Measurements from ENCODE around the gene PAX7. TPM values are rescaled to one million over a fixed set of nuclear protein-coding genes. Genes with fewer than 3 reads are reported as not detected.

PAX7 gene
- total RNA-seq, 1 experiment from 2014 or later = 2.3 TPM

DNA sequence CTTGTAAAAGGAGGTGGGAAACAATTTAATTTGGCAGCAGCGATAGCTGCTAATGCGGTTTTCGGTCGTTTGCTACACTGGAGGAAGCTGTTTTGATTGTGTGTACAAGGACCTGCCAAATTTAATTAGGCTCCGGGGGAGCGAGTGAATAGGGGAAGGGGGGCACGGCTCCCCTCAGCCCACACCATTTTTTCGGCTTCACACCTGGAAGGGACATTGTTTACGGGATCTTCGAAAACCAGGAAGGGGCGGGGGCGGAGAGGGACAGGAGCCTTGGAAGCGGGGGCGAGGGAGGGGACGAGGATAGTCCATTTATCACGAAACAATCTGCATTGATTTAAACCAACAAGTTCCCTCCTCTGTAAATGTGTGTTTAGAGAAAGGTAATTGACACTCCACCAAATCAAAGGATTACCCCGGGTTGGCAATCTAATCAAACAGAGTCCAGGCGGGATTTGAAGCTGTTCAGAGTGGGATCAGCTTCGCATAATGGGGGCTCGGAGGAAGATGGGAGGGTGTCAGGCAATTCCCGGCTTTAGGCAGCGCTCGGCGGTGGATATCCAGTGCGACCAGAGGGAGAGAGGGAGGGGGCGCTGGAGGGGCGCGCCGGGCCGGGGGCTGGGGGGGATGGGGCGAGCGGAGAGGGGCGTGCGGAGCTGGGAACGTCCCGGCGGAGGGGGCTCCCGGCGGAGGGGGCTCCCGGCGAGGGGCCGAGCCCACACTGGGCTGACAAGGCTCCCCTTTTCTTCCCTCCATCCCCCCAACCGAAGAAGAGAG is 9.8 kb downstream of the PAX7 start:
- DNase-seq (ENCODE audit: low spot score) = no peak

- DNase-seq (ENCODE audit: low spot score) = no peak
Measured at GRCh38 chr1:18641005-18641941, 10.6 kb downstream of the PAX7 start.

GRCh38 chr1:18642278-18643095 is 11.8 kb downstream of the PAX7 start:
- DNase-seq (ENCODE audit: low spot score) = no peak

GRCh38 chr1:18643154-18644012 is 12.7 kb downstream of the PAX7 start:
- DNase-seq (ENCODE audit: low spot score) = no peak

DNA sequence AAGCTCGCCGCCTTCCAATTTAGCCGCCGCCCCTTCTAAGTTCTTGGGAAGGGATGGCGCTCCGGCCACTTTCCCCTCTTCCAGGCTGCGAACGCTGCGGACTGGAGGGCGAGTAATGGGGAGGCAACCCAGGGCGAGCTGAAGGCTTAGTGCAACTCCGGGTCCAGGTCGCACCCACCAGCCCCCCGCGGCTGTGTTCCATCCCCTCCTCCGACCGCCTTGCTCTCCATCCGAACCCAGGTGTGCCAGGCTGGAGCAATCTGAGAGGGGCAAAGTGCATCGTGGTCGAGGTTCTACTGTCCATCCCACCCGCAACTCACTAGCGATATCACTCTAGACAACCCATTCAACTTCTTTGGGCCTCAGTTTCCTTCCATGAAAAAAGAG is 13.4 kb downstream of the PAX7 start:
- DNase-seq (ENCODE audit: low spot score) = no peak

DNA sequence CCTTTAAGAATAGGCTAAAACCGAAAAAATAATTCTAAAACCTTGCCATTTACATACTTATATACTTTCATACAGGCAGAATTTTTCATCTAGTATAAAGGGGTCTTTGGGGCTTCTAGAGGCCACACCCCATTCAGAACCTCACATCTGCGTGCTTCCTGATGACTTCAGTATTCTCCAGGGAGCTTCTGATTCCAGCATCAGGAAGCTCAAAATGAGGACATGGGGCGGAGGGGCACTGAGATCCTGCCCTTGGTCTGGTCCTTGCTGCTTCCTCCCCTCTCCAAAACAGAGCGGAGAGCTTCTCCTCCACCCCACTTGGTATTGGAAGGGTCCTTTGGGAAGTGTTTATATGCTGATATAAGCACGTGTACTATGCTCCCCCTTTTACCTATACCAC is 13.8 kb downstream of the PAX7 start:
- no peak for DNase-seq (ENCODE audit: low spot score)

DNA sequence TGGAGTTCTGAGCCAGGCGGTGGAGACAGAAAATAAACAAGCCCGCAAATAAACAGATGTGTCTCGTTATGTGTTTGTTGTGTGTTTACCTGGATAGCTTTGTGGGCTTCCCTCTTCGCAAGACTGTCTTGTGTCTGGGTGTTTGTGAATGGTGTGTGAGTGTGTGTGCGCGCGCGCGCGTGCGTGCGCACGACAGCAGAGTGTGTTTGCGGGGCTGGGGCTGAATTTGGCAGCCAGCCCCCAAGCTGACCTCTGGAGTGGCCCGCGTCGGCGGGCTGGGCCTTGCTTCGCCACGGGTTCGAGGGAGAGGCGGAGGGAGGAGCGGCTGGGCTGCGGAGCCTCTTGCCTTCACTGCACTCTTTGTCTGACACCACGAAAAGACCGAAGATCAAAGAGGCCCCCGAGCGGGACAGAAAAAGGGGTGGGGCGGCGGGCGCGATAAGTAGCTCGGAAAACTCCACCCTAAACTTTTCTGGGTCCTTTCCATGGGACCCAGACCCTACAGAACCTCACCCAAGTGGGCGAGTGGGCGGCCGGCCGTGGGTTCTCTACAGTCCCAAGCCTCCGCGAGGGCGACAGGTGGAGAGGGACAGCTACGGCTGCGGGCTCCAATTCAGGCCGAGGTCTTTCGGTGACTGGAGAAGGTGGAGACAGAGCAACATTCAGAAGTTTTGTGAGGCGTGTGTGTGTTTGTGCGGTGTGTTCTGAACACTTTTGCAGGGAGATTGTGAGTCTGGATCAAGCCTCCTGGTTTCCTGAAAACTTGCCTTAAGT is 14.5 kb downstream of the PAX7 start:
- DNase-seq (ENCODE audit: low spot score) = no peak

- no peak for DNase-seq (ENCODE audit: low spot score)
Measured at GRCh38 chr1:18645747-18646090, 15.1 kb downstream of the PAX7 start.

DNA sequence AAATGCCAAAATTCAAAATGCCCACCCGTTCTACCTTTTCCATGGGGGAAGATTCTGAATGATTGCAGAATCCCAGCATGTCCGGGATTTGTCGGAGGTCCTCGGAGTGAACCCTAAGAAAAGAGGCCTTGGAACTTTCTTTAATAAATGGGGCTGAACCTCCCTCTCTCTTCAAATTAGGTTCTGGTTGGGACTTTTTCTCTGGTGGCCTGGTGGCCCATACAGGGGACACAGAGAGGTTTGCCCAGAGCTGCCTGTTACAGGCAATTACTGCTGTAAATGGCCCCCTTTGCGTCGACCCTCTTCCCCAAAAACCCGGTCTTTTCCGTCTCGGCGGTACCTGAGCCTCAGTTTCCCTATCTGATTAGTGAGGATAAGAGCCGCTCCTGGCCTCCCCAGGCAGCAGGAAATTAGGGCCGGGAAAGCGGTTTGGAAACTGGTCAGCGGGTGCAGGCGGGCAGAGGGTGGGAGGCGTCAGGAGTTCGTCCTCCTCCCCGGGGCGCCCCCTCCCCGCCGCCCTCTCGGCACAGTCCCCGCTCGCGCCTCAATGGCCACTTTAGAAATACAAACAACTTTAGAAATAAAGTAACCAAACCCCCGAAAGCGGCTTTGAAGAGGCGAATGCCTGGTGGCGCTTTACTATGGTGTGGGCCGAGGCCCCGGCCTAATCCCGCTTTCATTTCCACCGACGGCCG is 15.6 kb downstream of the PAX7 start:
- no peak for DNase-seq (ENCODE audit: low spot score)

GRCh38 chr1:18646786-18647410 is 16.3 kb downstream of the PAX7 start:
- DNase-seq (ENCODE audit: low spot score) = no peak

- no peak for DNase-seq (ENCODE audit: low spot score)
Measured at GRCh38 chr1:18647681-18648214, 17.1 kb downstream of the PAX7 start.

- DNase-seq (ENCODE audit: low spot score) = peak; percentile 69
Measured at GRCh38 chr1:18649693-18650370, 19.2 kb downstream of the PAX7 start.

DNA sequence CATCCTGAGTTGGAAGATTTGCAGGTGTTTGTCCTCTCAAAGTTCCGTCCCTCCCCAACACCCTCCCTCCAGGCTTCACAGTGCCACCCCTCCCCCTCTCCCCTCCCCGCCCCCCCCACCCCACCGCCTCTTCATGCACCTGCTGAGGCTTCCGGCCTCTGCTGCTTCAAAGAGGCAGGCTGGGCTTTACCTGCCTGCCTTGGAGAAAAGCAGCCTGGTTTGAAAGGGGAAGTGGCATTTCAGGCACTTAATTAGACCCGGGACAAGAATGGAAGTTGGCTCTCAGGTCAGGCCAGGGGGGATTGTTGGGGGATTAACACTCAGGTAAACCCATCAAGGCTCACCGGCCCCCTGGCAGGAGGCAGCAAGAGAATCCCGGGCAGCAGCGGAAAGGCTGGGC is 21.1 kb downstream of the PAX7 start:
- no peak for DNase-seq (ENCODE audit: low spot score)

- no peak for DNase-seq (ENCODE audit: low spot score)
Measured at GRCh38 chr1:18652791-18653190, 22.1 kb downstream of the PAX7 start.

- DNase-seq (ENCODE audit: low spot score) = no peak
Measured at GRCh38 chr1:18653367-18653766, 22.7 kb downstream of the PAX7 start.

GRCh38 chr1:18653916-18654315 is 23.3 kb downstream of the PAX7 start:
- no peak for DNase-seq (ENCODE audit: low spot score)

- DNase-seq (ENCODE audit: low spot score) = no peak
Measured at GRCh38 chr1:18654599-18654998, 24.0 kb downstream of the PAX7 start.

DNA sequence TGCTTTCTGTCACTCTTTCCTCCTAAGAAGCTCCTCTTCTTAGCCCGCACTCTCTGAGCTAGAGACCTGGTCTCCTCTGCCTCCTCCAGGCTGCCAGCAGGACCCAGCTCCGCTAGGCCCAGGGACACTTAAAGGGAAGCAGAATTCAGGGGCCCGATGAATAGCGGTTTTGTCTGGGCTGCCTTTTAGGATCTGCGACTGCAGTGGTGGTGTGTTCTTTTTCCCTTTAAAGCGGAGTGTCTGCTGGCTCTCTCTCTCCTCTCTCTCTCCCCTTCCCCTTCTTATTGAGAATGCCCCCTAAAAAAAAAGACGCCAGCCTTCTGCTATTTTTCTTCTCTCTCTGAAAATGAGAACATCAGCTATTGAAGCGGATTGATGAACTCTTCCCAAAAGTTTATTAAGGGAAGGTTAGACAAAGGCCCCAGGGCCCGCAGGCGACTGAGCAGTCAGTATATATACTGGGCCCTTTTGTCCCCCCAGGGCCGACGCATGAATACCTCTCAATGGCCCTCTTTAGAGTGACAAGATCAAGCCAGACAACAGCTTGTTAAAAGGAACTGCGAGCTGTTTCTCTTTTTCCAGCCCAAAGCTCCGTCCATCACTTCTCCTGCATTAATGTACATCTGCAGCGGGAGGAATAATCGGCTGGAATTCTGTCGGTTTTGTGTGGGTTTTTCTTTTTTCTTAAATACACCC is 27.0 kb downstream of the PAX7 start:
- DNase-seq (ENCODE audit: low spot score) = no peak

Measured in H4 (cell line).